HCEC 1CT (cell line): ENCODE results near the gene B3GALT5.

Experiments used
- DNase-seq: peaks from one replicate; pipeline ENCODE4 v3.0.0-alpha.2; 2017

Gene B3GALT5

GRCh38 chr21:39707316-39707715, 94.6 kb downstream of the B3GALT5 start:
- no peak for DNase-seq

DNA sequence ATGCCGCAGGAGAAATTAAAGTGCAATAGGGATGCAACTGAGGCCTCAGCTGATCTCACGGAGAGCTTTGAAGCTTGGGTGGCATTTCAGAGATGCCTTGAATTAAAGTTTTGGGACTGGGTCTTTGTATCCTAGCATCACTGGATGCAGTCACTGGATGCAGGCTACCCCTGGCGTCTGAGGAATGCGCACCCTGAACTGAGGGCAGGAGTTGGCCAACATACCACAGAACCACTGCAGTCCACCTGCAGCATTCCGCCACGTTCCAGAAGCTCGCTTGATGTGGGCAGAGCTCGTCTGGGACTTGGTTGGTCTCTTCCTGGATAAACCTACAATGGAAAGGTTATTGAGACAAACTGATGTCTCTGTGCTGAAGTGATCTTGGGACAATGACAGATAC, 98.1 kb downstream of the B3GALT5 start:
- DNase-seq = no peak

GRCh38 chr21:39712273-39712672, 99.5 kb downstream of the B3GALT5 start:
- DNase-seq = no peak

DNA sequence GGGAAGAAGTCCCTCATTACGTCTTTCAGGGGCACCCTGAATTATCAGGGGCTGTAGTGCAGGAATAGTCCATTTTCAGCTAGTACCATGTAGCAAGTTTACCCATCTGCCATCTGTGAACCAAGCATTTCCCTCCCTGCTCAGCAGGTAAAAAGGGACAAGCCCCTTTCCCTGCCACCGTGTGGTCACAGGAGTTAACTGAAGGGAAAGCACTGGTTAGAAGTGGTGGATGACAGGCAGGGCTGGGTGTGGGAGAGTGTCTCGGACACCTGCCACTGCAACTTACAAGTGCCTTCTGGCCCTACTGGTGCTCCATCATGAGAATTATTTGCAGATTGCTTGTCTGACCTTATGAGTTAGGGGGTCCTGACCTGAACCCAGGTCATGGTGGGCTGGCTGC, 100.2 kb downstream of the B3GALT5 start:
- DNase-seq = no peak

DNA sequence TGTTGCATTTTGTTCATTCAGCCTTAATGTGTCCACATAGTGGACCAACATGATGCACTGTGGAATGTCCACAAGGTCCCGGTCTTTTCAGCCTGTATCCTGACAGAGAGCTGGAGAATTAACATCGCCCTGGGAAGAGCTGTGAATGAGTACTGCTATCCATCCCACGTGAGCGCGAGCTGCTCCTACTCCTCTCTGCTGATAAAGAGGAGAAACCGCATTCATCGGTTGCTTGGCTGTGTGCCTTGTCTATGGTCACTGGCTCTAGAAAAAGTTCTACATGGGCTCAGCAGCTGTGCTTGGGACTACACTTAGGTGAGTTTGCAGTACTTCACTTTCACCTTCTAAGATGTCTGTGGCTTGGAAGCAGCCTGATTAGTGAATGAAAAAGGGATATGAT, 101.2 kb downstream of the B3GALT5 start:
- DNase-seq = no peak

GRCh38 chr21:39714331-39714730, 101.6 kb downstream of the B3GALT5 start:
- no peak for DNase-seq

DNA sequence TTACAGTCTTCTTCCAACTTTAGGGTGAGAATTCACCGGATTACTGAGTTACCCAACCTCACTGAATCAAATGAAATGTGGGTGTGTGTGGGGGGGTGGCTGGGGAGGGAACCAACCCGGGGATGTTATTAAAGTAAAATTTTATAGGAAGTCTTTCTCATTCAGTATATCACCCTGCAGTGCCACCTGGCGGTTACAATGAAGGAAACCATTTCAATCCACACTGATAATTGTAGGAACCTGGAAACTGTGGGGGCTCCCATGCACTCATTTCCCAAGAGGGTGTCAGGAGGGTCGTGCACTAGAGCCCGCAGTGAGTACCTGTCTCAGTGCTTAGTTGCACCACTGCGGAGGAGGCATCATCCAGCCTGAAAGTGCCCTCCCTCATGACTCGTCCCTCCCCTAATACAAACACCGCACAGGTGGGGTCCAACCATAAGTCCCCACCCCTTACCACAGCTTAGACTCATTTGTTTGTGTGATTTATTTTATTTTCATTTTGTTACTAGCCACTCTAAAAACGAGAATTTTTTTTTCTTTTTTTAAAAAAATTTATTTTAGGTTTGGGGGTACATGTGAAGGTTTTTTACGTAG, 103.2 kb downstream of the B3GALT5 start:
- peak; percentile 3 for DNase-seq

GRCh38 chr21:39720126-39720778, 107.5 kb downstream of the B3GALT5 start:
- DNase-seq = no peak

DNA sequence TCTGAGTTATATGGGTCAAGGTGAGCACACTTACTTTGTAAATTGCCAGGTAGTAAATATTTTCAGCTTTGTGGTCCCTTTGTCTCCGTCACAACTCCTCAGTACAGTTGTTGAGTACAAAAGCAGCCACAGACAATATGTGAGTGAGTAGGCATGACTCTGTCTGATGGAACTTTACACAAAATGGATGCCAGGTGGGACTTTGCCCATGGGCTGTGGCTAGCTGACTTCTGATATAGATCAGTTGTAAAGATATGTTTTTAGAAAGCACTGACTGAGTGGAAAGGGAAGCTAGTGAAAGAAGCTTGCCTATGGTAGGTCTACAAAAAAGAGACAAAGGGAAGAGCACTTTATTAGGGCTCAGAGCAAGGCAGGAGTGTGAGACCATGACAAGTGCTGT, 109.1 kb downstream of the B3GALT5 start:
- DNase-seq = no peak
